HepG2 (cell line): Measurements from ENCODE around the gene NSUN3.

Experiments used
- BRF2 ChIP-seq: sonication (generic); formaldehyde crosslinking; IDR thresholded peaks from 2 replicates; pipeline ENCODE4 v1.8.1; 2022; ENCODE audit warnings: mild to moderate bottlenecking, missing genetic modification reagents
- CEBPB ChIP-seq: IDR thresholded peaks from 2 replicates; pipeline ENCODE4 v1.6.1; 2011; ENCODE audit warnings: low read depth, low read length, improper control_type of control experiment, borderline replicate concordance
- CHD4 ChIP-seq: fragments of 200-600 bp; sonication (generic); IDR thresholded peaks from 2 replicates; pipeline ENCODE4 v1.7.0; 2017; ENCODE audit warnings: mild to moderate bottlenecking, low read length, borderline replicate concordance
- LRRFIP1 ChIP-seq: sonication (generic); formaldehyde crosslinking; conservative IDR thresholded peaks from 2 replicates; pipeline ENCODE4 v1.4.0; 2020; ENCODE audit warnings: missing genetic modification reagents
- MTF1 ChIP-seq: sonication (generic); formaldehyde crosslinking; IDR thresholded peaks from 2 replicates; pipeline ENCODE4 v1.5.0; 2020; ENCODE audit warnings: missing genetic modification reagents
- NFE2 ChIP-seq: sonication (generic); formaldehyde crosslinking; IDR thresholded peaks from 2 replicates; pipeline ENCODE4 v1.4.0; 2020; ENCODE audit warnings: missing genetic modification reagents
- RAD21 ChIP-seq: fragments of 450-650 bp; formaldehyde crosslinking; IDR thresholded peaks from 2 replicates; pipeline ENCODE4 v1.5.0; 2020; ENCODE audit warnings: mild to moderate bottlenecking
- RARG ChIP-seq: sonication (generic); formaldehyde crosslinking; IDR thresholded peaks from 2 replicates; pipeline ENCODE4 v1.4.0; 2020; ENCODE audit warnings: low read depth, mild to moderate bottlenecking, missing genetic modification reagents
- REST ChIP-seq, 2 experiments: IDR thresholded peaks; 2 replicates each; pipeline ENCODE4 v1.6.1; 2011 to 2012; ENCODE audit warnings: low read length in 2 of 2, borderline replicate concordance in 1 of 2, low read depth in 1 of 2, mild to moderate bottlenecking in 1 of 2, moderate library complexity in 1 of 2
- SP1 ChIP-seq, 2 experiments: fragments of 450-650 bp in 1 of 2; sonication (generic) in 1 of 2; formaldehyde crosslinking in 1 of 2; IDR thresholded peaks; 2 replicates each; pipeline versions ENCODE4 v1.4.0 to v1.6.1; 2016 to 2020; ENCODE audit warnings: missing genetic modification reagents in 1 of 2
- ZNF704 ChIP-seq: sonication (generic); formaldehyde crosslinking; IDR thresholded peaks from 2 replicates; pipeline ENCODE4 v1.8.1; 2023; ENCODE audit warnings: mild to moderate bottlenecking, inconsistent platforms, moderate library complexity, missing genetic modification reagents, borderline replicate concordance
- TF ChIP-seq, protein P1 (sequence below): sonication (generic); formaldehyde crosslinking; IDR thresholded peaks from 2 replicates; pipeline ENCODE4 v1.8.0; 2022; ENCODE audit warnings: missing genetic modification reagents, mild to moderate bottlenecking, borderline replicate concordance
- TF ChIP-seq, protein P2 (sequence below): sonication (generic); formaldehyde crosslinking; IDR thresholded peaks from 2 replicates; pipeline ENCODE4 v1.5.0; 2020; ENCODE audit warnings: mild to moderate bottlenecking, missing genetic modification reagents, moderate library complexity

- TF ChIP-seq RAD21 (no peak), RARG (CRISPR knock-in tag) (no peak), ZNF704 (CRISPR knock-in tag) (no peak), MTF1 (CRISPR knock-in tag) (no peak), SP1 (IDR thresholded peaks at IDR 0.05) (no peak), SP1 (CRISPR knock-in tag; IDR thresholded peaks at IDR 0.05) (no peak), CHD4 (no peak), REST (IDR thresholded peaks at IDR 0.05; ENCODE audit: borderline replicate concordance in 1 of 2, low read depth in 1 of 2, low read length in 2 of 2) (no peak), BRF2 (no peak), LRRFIP1 (CRISPR knock-in tag) (no peak), CEBPB (no peak), NFE2 (no peak)
- TF ChIP-seq, protein P1, sequence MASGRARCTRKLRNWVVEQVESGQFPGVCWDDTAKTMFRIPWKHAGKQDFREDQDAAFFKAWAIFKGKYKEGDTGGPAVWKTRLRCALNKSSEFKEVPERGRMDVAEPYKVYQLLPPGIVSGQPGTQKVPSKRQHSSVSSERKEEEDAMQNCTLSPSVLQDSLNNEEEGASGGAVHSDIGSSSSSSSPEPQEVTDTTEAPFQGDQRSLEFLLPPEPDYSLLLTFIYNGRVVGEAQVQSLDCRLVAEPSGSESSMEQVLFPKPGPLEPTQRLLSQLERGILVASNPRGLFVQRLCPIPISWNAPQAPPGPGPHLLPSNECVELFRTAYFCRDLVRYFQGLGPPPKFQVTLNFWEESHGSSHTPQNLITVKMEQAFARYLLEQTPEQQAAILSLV (CRISPR knock-in tag): no peak
- TF ChIP-seq, protein P2, sequence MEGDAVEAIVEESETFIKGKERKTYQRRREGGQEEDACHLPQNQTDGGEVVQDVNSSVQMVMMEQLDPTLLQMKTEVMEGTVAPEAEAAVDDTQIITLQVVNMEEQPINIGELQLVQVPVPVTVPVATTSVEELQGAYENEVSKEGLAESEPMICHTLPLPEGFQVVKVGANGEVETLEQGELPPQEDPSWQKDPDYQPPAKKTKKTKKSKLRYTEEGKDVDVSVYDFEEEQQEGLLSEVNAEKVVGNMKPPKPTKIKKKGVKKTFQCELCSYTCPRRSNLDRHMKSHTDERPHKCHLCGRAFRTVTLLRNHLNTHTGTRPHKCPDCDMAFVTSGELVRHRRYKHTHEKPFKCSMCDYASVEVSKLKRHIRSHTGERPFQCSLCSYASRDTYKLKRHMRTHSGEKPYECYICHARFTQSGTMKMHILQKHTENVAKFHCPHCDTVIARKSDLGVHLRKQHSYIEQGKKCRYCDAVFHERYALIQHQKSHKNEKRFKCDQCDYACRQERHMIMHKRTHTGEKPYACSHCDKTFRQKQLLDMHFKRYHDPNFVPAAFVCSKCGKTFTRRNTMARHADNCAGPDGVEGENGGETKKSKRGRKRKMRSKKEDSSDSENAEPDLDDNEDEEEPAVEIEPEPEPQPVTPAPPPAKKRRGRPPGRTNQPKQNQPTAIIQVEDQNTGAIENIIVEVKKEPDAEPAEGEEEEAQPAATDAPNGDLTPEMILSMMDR (CRISPR knock-in tag): no peak
Observed at GRCh38 chr3:94150113-94150512, 87.3 kb downstream of the NSUN3 start.
